ENCODE results near the gene ANKRD33B.

The ANKRD33B gene

DNA sequence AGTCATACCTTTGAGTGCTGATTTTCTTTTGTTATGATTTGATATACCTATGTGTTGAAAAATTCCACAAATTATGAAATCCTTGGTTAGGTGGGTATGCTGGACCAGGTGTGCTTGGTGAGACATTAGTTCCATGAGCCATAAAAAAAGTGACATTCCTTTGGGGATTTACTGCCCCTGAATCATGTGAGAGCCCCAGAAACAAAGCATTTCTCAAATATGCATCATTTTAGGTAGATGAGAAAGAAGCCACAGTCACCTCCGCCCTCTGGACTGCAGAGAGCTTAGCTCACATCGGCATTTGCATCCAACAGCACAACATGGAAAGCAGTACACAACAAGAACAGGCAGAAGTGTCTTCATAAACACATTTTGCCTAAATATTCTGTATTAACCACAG is 141.9 kb downstream of the ANKRD33B start:
- no peak for DNase-seq

DNA sequence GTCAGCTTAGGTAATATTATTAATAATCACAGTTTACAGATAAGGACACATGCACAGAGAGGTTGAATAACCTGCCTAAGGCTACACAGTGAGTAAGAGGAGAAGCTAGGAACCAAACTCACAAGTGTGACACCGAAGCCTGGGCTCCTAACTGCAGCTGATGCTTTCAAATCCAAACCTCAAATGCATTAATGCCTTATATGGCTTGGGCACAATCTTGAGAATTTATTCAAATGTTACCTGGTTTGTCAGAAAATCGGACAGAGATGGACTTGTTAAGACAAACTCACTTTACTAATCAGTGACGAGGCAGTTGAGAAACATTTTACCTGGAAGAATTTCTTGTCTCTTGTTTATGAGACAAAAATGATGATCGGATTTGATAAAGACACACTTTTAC is 142.5 kb downstream of the ANKRD33B start:
- no peak for DNase-seq
